Neuronal stem cell (in vitro differentiated cells): ENCODE measurements around the gene LECT2.

Source experiments
- DNase-seq: peaks from one replicate; pipeline ENCODE4 v3.0.0-alpha.2; 2013; ENCODE audit warnings: low spot score
- H2AFZ ChIP-seq: one replicate; pipeline ENCODE4 v1.6.1; 2013; ENCODE audit warnings: mild to moderate bottlenecking, low read length, inconsistent platforms
- H2AK5ac ChIP-seq: 2 replicates; pipeline ENCODE4 v1.6.1; 2013; ENCODE audit warnings: low read depth, mild to moderate bottlenecking, inconsistent platforms, low read length, moderate library complexity, mixed read lengths
- H2BK120ac ChIP-seq: 2 replicates; pipeline ENCODE4 v1.6.1; 2013; ENCODE audit warnings: low read depth, mild to moderate bottlenecking, inconsistent platforms, low read length, moderate library complexity, mixed read lengths
- H2BK12ac ChIP-seq: one replicate; pipeline ENCODE4 v1.6.1; 2013; ENCODE audit warnings: low read length, inconsistent platforms
- H2BK15ac ChIP-seq: 2 replicates; pipeline ENCODE4 v1.6.1; 2013; ENCODE audit warnings: mild to moderate bottlenecking, low read length, inconsistent platforms, mixed read lengths
- H2BK5ac ChIP-seq: one replicate; pipeline ENCODE4 v1.6.1; 2013; ENCODE audit warnings: inconsistent platforms, mild to moderate bottlenecking, low read length, moderate library complexity
- H3K14ac ChIP-seq: one replicate; pipeline ENCODE4 v1.6.1; 2013; ENCODE audit warnings: low read length, inconsistent platforms
- H3K18ac ChIP-seq: 2 replicates; pipeline ENCODE4 v1.6.1; 2013; ENCODE audit warnings: low read length, inconsistent platforms
- H3K23ac ChIP-seq: 2 replicates; pipeline ENCODE4 v1.6.1; 2013; ENCODE audit warnings: low read depth, mild to moderate bottlenecking, mixed read lengths, low read length, inconsistent platforms; ENCODE audit not compliant: poor library complexity
- H3K27ac ChIP-seq: replicated peaks from 3 replicates; pipeline ENCODE4 v1.5.1; 2013; ENCODE audit warnings: low read length, inconsistent platforms
- H3K27me3 ChIP-seq, 3 experiments: 2 replicates each; pipeline ENCODE4 v1.6.1; 2013; ENCODE audit warnings: low read length in 3 of 3, mild to moderate bottlenecking in 2 of 3, inconsistent platforms in 1 of 3, low read depth in 1 of 3, mixed read lengths in 1 of 3, moderate library complexity in 1 of 3; ENCODE audit not compliant: control insufficient read depth in 3 of 3, insufficient read depth in 3 of 3
- H3K36me3 ChIP-seq, 2 donors: replicated peaks in 1 of 2; 2 replicates each; pipeline ENCODE4 v1.6.1; 2013; ENCODE audit warnings: low read length in 2 of 2; ENCODE audit not compliant: control insufficient read depth in 2 of 2, insufficient read depth in 2 of 2
- H3K4ac ChIP-seq: 2 replicates; pipeline ENCODE4 v1.6.1; 2013; ENCODE audit warnings: inconsistent platforms, mild to moderate bottlenecking, low read length, moderate library complexity
- H3K4me1 ChIP-seq, 2 donors: 1 replicate in 1 of 2; 2 replicates in 1 of 2; pipeline ENCODE4 v1.6.1; 2013; ENCODE audit warnings: low read length in 2 of 2, low read depth in 1 of 2; ENCODE audit not compliant: control insufficient read depth in 2 of 2, insufficient read depth in 1 of 2
- H3K4me2 ChIP-seq: one replicate; pipeline ENCODE4 v1.6.1; 2013; ENCODE audit warnings: mild to moderate bottlenecking, low read length, inconsistent platforms; ENCODE audit not compliant: insufficient read depth, poor library complexity, severe bottlenecking
- H3K4me3 ChIP-seq, 2 donors: 2 replicates each; pipeline ENCODE4 v1.5.1; 2013; ENCODE audit warnings: low read length in 2 of 2, mild to moderate bottlenecking in 2 of 2, inconsistent platforms in 1 of 2, moderate library complexity in 1 of 2
- H3K79me1 ChIP-seq: one replicate; pipeline ENCODE4 v1.6.1; 2013; ENCODE audit warnings: low read depth, mild to moderate bottlenecking, inconsistent platforms, low read length, moderate library complexity
- H3K9ac ChIP-seq: one replicate; pipeline ENCODE4 v1.6.1; 2013; ENCODE audit warnings: mild to moderate bottlenecking, low read depth, low read length, inconsistent platforms; ENCODE audit not compliant: poor library complexity
- H3K9me3 ChIP-seq, 2 donors: replicated peaks in 1 of 2; 2 replicates each; pipeline versions ENCODE3 to v1.6.1; 2013; ENCODE audit warnings: low read length in 2 of 2, mild to moderate bottlenecking in 2 of 2, inconsistent platforms in 1 of 2, low read depth in 1 of 2, mixed read lengths in 1 of 2, moderate library complexity in 1 of 2; ENCODE audit not compliant: control insufficient read depth in 2 of 2, insufficient read depth in 1 of 2
- H4K8ac ChIP-seq: one replicate; pipeline ENCODE4 v1.6.1; 2013; ENCODE audit warnings: low read depth, mild to moderate bottlenecking, inconsistent platforms, low read length, moderate library complexity
- H4K91ac ChIP-seq: one replicate; pipeline ENCODE4 v1.6.1; 2013; ENCODE audit warnings: low read length, low read depth, mild to moderate bottlenecking, inconsistent platforms; ENCODE audit not compliant: poor library complexity
- WGBS, 2 donors: extraction: QIAGEN DNeasy Blood & Tissue Kit; methylation state at CpG; one replicate each; pipeline ENCODE4 v1.1.7; 2013; ENCODE audit warnings: missing lambda C conversion rate in 2 of 2, mixed read lengths in 1 of 2; ENCODE audit not compliant: insufficient read length in 2 of 2, insufficient replicate concordance in 1 of 2; ENCODE audit errors: extremely low coverage in 2 of 2; 5-methylcytosine and 5-hydroxymethylcytosine counted together

LECT2 gene

DNA sequence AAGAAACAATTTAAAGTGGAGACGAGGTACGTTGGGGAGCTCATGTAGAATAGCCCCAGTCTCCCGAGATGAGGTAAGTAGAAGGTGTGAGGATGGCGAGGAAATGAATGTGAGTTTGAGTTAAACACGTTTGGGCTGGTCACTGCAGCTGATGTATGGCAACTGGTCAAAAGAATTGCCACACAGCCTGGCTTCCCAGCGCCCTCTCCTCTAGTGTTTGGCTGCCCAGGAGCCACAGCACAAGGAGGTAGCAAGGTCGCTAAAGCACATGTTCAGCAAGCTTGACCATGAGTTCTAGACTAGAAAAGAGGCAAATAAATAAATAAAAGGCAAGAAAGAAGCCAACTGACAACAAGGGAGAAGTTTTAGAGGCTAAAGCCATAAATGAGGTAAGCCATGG, 21.4 kb upstream of the LECT2 start:
- Histone ChIP-seq H3K4ac (no peak overlapping the region), H3K27me3 (no peaks in the 10 kb centered on the region), H3K23ac (no peak overlapping the region), H3K9me3 (no peaks in the 10 kb centered on the region), H3K4me2 (no peak overlapping the region), H3K9ac (no peak overlapping the region), H2AK5ac (no peak overlapping the region), H3K4me1 (peaks cover 0 to 4% of the 10 kb centered on the region in 2 donors), H3K14ac (no peak overlapping the region), H4K91ac (no peak overlapping the region), H4K8ac (no peak overlapping the region), H3K18ac (no peak overlapping the region), H3K27ac (no peak overlapping the region), H3K79me1 (no peaks in the 10 kb centered on the region), H2AFZ (no peak overlapping the region), H2BK120ac (no peak overlapping the region), H2BK15ac (no peak overlapping the region), H3K36me3 (no peaks in the 10 kb centered on the region), H2BK12ac (no peak overlapping the region), H3K4me3 (no peak overlapping the region), H2BK5ac (no peak overlapping the region)
- DNase-seq, result no peak
- WGBS, 2 donors, result no CpG with 5 or more reads among the region's 7 CpGs

DNA sequence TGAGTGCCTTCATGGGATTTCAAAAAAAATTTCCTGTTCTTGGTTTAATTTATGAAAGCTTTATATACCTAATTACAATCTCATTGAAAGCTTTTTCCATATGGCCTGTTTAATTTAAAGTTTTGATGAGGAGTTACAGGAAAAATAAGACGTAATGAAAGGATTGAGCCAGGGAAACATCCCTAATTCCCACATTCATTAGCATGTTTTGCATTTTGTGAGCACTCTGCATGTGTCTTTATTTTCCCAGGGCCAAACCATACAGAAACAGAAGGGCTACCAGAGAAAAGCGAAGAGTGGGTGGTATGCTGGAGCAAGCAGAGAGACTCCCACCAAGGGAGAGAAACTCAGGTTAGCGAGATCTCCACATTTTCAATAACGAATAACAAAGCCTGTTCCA, 20.3 kb upstream of the LECT2 start:
- Histone ChIP-seq H3K4me3 (no peak overlapping the region), H2BK15ac (no peak overlapping the region), H2BK120ac (no peak overlapping the region), H3K27ac (no peak overlapping the region), H3K9me3 (no peaks in the 10 kb centered on the region), H3K18ac (no peak overlapping the region), H3K4me1 (peaks cover 0 to 4% of the 10 kb centered on the region in 2 donors), H3K14ac (no peak overlapping the region), H3K9ac (no peak overlapping the region), H2AFZ (no peak overlapping the region), H3K36me3 (no peaks in the 10 kb centered on the region), H4K91ac (no peak overlapping the region), H3K23ac (no peak overlapping the region), H3K79me1 (no peaks in the 10 kb centered on the region), H3K4me2 (no peak overlapping the region), H2BK5ac (no peak overlapping the region), H3K4ac (no peak overlapping the region), H2BK12ac (no peak overlapping the region), H2AK5ac (no peak overlapping the region), H4K8ac (no peak overlapping the region), H3K27me3 (no peaks in the 10 kb centered on the region)
- no peak for DNase-seq
- no CpG with 5 or more reads among the region's 4 CpGs for WGBS, 2 donors

GRCh38 chr5:135974021-135974600, 19.3 kb upstream of the LECT2 start:
- no peak overlapping the region for H3K4me2 ChIP-seq
- no peak overlapping the region for H2BK12ac ChIP-seq
- H3K23ac ChIP-seq, result no peak overlapping the region
- H2BK5ac ChIP-seq, result no peak overlapping the region
- no peak overlapping the region for H2AFZ ChIP-seq
- no peak overlapping the region for H3K18ac ChIP-seq
- H4K8ac ChIP-seq, result no peak overlapping the region
- no peak overlapping the region for H3K27ac ChIP-seq
- H3K9ac ChIP-seq, result no peak overlapping the region
- no peak overlapping the region for H2AK5ac ChIP-seq
- no peaks in the 10 kb centered on the region for H3K27me3 ChIP-seq
- no peak overlapping the region for H3K4me3 ChIP-seq
- H3K9me3 ChIP-seq, result no peaks in the 10 kb centered on the region
- H4K91ac ChIP-seq, result no peak overlapping the region
- no peak overlapping the region for H2BK120ac ChIP-seq
- H3K4me1 ChIP-seq, result peaks cover 0 to 4% of the 10 kb centered on the region in 2 donors
- no peaks in the 10 kb centered on the region for H3K36me3 ChIP-seq
- H2BK15ac ChIP-seq, result no peak overlapping the region
- no peak overlapping the region for H3K4ac ChIP-seq
- no peak overlapping the region for H3K14ac ChIP-seq
- H3K79me1 ChIP-seq, result no peaks in the 10 kb centered on the region
- DNase-seq, result no peak

- H2BK5ac ChIP-seq, result no peak overlapping the region
- no peak overlapping the region for H2AK5ac ChIP-seq
- peaks cover 0 to 4% of the 10 kb centered on the region in 2 donors for H3K4me1 ChIP-seq
- no peak overlapping the region for H2BK12ac ChIP-seq
- WGBS, 2 donors, result no CpG with 5 or more reads among the region's 2 CpGs
- no peak overlapping the region for H3K4me3 ChIP-seq
- H2BK15ac ChIP-seq, result no peak overlapping the region
- H3K27me3 ChIP-seq, result no peaks in the 10 kb centered on the region
- H2BK120ac ChIP-seq, result no peak overlapping the region
- no peak overlapping the region for H3K14ac ChIP-seq
- no peak overlapping the region for H4K91ac ChIP-seq
- H3K4me2 ChIP-seq, result no peak overlapping the region
- H4K8ac ChIP-seq, result no peak overlapping the region
- no peaks in the 10 kb centered on the region for H3K36me3 ChIP-seq
- no peak overlapping the region for H3K9ac ChIP-seq
- H3K27ac ChIP-seq, result no peak overlapping the region
- H3K79me1 ChIP-seq, result no peaks in the 10 kb centered on the region
- no peak overlapping the region for H3K18ac ChIP-seq
- H3K4ac ChIP-seq, result no peak overlapping the region
- no peak overlapping the region for H2AFZ ChIP-seq
- H3K23ac ChIP-seq, result no peak overlapping the region
- DNase-seq, result no peak
- no peaks in the 10 kb centered on the region for H3K9me3 ChIP-seq
Measured at GRCh38 chr5:135973323-135974020, 18.7 kb upstream of the LECT2 start.
